ENCODE measurements around the gene GABARAPL1. TPM values are rescaled to one million over a fixed set of nuclear protein-coding genes. Genes with fewer than 3 reads are reported as not detected.

Gene GABARAPL1
- total RNA-seq, 4 donors from 2014 or later = 115 to 216 (median 148) TPM

DNA sequence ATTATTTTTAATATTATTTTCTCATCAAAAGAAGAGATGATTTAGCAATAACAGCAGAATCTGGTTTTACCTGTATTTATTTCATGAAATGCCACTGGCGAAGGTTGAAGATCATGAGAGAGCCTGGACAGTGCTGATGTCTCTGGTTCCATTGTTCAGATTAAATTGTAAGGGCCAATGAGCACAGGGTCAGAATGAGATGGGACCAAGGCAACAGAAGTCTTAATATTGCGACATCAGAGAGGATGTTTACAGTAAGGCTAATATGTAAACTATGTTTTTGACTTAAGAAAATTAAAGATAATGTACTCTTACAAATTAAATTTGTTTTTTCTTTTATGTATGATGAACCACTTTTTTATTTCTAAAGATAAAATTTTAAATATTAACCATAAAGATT is 59.8 kb downstream of the GABARAPL1 start:
- Histone ChIP-seq H3K27me3 (no peaks in the 10 kb centered on the region), H3K9me3 (no peaks in the 10 kb centered on the region), H3K4me1 (no peaks in the 10 kb centered on the region), H3K27ac (no peak overlapping the region), H3K4me3 (replicated peaks in 1 of 3) (no peak overlapping the region), H3K36me3 (no peaks in the 10 kb centered on the region)
- WGBS, 2 donors = 93 to 96% methylated on average over 2 of the region's 2 CpGs
- no peak for DNase-seq
- intact Hi-C loops (cut with DNase I) = no loop called here
- TF ChIP-seq, protein P1, sequence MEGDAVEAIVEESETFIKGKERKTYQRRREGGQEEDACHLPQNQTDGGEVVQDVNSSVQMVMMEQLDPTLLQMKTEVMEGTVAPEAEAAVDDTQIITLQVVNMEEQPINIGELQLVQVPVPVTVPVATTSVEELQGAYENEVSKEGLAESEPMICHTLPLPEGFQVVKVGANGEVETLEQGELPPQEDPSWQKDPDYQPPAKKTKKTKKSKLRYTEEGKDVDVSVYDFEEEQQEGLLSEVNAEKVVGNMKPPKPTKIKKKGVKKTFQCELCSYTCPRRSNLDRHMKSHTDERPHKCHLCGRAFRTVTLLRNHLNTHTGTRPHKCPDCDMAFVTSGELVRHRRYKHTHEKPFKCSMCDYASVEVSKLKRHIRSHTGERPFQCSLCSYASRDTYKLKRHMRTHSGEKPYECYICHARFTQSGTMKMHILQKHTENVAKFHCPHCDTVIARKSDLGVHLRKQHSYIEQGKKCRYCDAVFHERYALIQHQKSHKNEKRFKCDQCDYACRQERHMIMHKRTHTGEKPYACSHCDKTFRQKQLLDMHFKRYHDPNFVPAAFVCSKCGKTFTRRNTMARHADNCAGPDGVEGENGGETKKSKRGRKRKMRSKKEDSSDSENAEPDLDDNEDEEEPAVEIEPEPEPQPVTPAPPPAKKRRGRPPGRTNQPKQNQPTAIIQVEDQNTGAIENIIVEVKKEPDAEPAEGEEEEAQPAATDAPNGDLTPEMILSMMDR (IDR thresholded peaks at IDR 0.05) = no peak
- TF ChIP-seq POLR2A (IDR thresholded peaks at IDR 0.05) = no peak

Other genes starting within 250 kb of the GABARAPL1 start
- gene CLEC12A, start 241.5 kb upstream of the GABARAPL1 start, total RNA-seq = under 1 TPM in 1 of 4 donors, not detected in 3; 0.22 TPM
- not detected for gene CLEC1B, start 213.8 kb upstream of the GABARAPL1 start, total RNA-seq
- under 1 TPM in 1 of 4 donors, not detected in 3; 0.54 TPM for gene CLEC12B, start 202.2 kb upstream of the GABARAPL1 start, total RNA-seq
- not detected for gene CLEC9A, start 182.2 kb upstream of the GABARAPL1 start, total RNA-seq
- 1 to 10 TPM; 2.5 to 9.7 (median 5.2) TPM for gene CLEC1A, start 113.9 kb upstream of the GABARAPL1 start, total RNA-seq
- 1 to 10 TPM; 2.7 to 9.4 (median 5.2) TPM for gene CLEC7A, start 82.7 kb upstream of the GABARAPL1 start, total RNA-seq
- 1 to 10 TPM in 2 of 4 donors, under 1 TPM in 2; 0.33 to 2.4 (median 0.87) TPM for gene OLR1, start 40.7 kb upstream of the GABARAPL1 start, total RNA-seq
- not detected for gene TMEM52B, start 33.8 kb upstream of the GABARAPL1 start, total RNA-seq
- 1 to 10 TPM; 1.1 to 3.8 (median 2.5) TPM for gene KLRD1, start 95.0 kb downstream of the GABARAPL1 start, total RNA-seq
- gene KLRK1, start 177.2 kb downstream of the GABARAPL1 start, total RNA-seq = 1 to 10 TPM; 1.1 to 6.4 (median 3.8) TPM
- 1 to 10 TPM in 1 of 4 donors, not detected in 3; 2.4 TPM for gene KLRC4, start 196.9 kb downstream of the GABARAPL1 start, total RNA-seq
- gene KLRC3, start 207.7 kb downstream of the GABARAPL1 start, total RNA-seq = not detected
- gene KLRC2, start 223.1 kb downstream of the GABARAPL1 start, total RNA-seq = under 1 TPM in 3 of 4 donors, not detected in 1; 0.33 to 0.98 (median 0.54) TPM
- 1 to 10 TPM in 3 of 4 donors, under 1 TPM in 1; 0.67 to 3.0 (median 1.7) TPM for gene KLRC1, start 240.5 kb downstream of the GABARAPL1 start, total RNA-seq

Data from thyroid gland (tissue), 4 donors.